T-helper 2 cell treated with Interferon-gamma antibody and Interleukin-4, amounts not matched to agents 5 μg/mL and 100 μg/mL, for 36 hours (primary cell): ENCODE measurements around the gene TMEM54.

ENCODE experiments used
- DNase-seq: peaks from one replicate; pipeline ENCODE4 v3.0.0; 2021; ENCODE audit warnings: low spot score
- H3K27ac Mint-ChIP-seq: one replicate; pipeline ENCODE4 v1.8.0; 2021; ENCODE audit warnings: mild to moderate bottlenecking, mixed read lengths
- H3K27me3 Mint-ChIP-seq: one replicate; pipeline ENCODE4 v1.8.0; 2021; ENCODE audit warnings: low read depth, mixed read lengths
- H3K36me3 Mint-ChIP-seq: one replicate; pipeline ENCODE4 v1.8.0; 2021; ENCODE audit warnings: low read depth, mixed read lengths
- H3K4me1 Mint-ChIP-seq: one replicate; pipeline ENCODE4 v1.8.0; 2021; ENCODE audit warnings: low read depth, mixed read lengths
- H3K4me3 Mint-ChIP-seq: one replicate; pipeline ENCODE4 v1.8.0; 2022; ENCODE audit warnings: mild to moderate bottlenecking, moderate library complexity, mixed read lengths
- H3K9me3 Mint-ChIP-seq: one replicate; pipeline ENCODE4 v1.8.0; 2021; ENCODE audit warnings: mixed read lengths

The TMEM54 gene

DNA sequence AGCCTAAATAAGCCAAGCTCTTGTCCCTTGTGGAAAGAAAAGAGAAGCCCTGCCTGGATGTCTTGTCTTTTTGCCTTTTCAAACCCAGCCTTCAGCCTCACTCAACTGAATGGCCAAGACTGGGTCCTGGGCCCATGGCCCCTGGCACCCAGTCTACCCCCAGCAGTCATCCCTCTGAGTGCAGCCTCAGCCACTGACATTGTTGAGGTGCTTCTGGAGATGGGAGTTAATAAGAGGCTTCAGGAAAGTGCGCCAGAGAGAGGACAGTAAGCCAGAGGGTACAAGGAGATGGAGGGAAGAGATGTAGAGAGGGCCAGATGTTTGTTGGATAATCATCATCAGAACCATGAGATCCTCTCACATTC, 37.3 kb downstream of the TMEM54 start:
- H3K9me3 Mint-ChIP-seq: no peaks in the 10 kb centered on the region
- no peaks in the 10 kb centered on the region for H3K27me3 Mint-ChIP-seq
- DNase-seq: no peak
- no peak overlapping the region for H3K27ac Mint-ChIP-seq
- H3K36me3 Mint-ChIP-seq: peaks cover 26% of the 10 kb centered on the region
- H3K4me1 Mint-ChIP-seq: no peaks in the 10 kb centered on the region
- no peak overlapping the region for H3K4me3 Mint-ChIP-seq

DNA sequence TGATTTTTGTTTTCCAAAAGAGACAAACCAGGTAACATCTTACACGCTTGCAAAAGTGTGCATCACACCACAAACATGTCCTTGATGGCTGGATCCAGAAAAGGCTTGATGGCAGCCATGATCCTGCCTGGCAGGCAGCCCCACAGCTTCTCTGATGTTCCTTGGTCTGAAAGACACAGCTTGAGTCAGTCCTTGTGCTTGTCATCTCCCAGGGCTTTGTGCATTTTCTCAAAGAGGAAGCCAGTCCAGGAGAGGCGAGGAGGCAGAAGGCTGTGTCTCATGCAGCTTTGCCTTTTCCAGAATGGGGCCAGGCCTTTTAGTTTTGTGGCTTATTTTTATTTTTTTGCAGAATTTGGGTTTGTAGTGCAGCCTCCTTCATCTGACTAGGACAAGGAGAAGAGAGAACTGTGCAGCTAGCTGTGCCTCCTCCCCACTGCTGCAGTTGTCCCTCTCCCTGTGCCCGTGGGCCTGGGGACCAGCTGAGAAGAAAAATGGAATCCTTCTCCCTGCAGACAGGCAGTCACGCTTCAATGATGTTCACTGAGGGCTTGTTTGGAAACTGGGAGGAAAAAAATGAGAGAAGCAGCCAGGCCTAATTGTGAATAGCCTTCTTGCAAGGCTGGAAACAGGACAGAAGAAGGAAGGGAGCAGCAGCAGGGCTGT, 37.8 kb downstream of the TMEM54 start:
- Mint-ChIP-seq H3K9me3 (no peaks in the 10 kb centered on the region), H3K27me3 (no peaks in the 10 kb centered on the region), H3K36me3 (peaks cover 27% of the 10 kb centered on the region), H3K27ac (no peak overlapping the region), H3K4me3 (no peak overlapping the region), H3K4me1 (no peaks in the 10 kb centered on the region)
- no peak for DNase-seq

- Mint-ChIP-seq H3K4me1 (no peaks in the 10 kb centered on the region), H3K9me3 (no peaks in the 10 kb centered on the region), H3K27ac (no peak overlapping the region), H3K4me3 (no peak overlapping the region), H3K27me3 (no peaks in the 10 kb centered on the region), H3K36me3 (peaks cover 31% of the 10 kb centered on the region)
- DNase-seq: no peak
These were observed 39.1 kb downstream of the TMEM54 start for GRCh38 chr1:32861904-32862695.

DNA sequence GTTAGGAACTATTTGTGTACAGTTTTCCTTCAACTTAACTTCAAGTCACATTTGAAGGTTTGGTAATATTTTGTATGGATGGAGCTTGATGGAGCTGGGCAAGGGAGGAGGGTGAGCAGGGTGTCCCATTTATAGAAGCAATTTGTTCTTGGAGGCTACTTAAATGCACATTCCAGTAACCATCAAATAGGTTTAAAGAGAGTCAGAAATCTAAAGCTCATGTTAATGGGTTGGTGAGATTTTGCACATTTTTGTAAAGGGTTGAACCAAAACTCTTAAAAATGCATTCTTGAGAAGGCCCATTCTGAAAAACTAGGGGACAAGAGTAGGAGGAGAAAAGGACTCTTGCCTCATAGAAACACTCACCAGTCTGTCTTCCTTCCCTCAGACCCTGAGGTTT, 40.6 kb downstream of the TMEM54 start:
- Mint-ChIP-seq H3K27ac (no peak overlapping the region), H3K4me1 (no peaks in the 10 kb centered on the region), H3K36me3 (peaks cover 41% of the 10 kb centered on the region)

DNA sequence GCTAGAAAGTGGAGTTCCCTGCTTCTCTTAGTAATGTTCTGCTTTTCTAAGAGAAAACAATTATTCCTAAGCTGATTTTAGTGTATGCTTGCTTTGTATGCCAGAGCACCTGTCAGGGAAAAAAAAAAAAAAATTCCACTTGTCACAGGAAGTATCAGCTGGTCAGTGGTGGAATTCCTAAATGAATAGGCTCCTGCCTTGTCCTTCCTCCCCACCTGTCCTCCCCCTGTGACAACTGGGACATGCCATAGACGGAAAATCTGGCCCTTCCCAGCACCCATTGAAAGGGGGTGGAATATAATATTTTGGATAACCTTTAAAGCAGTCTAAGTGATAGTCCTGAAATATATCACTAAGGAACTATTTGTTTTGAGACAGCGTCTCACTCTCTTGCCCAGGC, 41.3 kb downstream of the TMEM54 start:
- no peaks in the 10 kb centered on the region for H3K9me3 Mint-ChIP-seq
- peaks cover 47% of the 10 kb centered on the region for H3K36me3 Mint-ChIP-seq
- DNase-seq: no peak
- no peaks in the 10 kb centered on the region for H3K4me1 Mint-ChIP-seq
- H3K27me3 Mint-ChIP-seq: no peaks in the 10 kb centered on the region
- no peak overlapping the region for H3K4me3 Mint-ChIP-seq
- no peak overlapping the region for H3K27ac Mint-ChIP-seq

More for the DNA sequence above, 40.6 kb downstream of the TMEM54 start:
- no peaks in the 10 kb centered on the region for H3K9me3 Mint-ChIP-seq
- no peak for DNase-seq
- H3K27me3 Mint-ChIP-seq: no peaks in the 10 kb centered on the region
- no peak overlapping the region for H3K4me3 Mint-ChIP-seq

GRCh38 chr1:32858791-32859190, 42.4 kb downstream of the TMEM54 start:
- Mint-ChIP-seq H3K27me3 (no peaks in the 10 kb centered on the region), H3K36me3 (peaks cover 51% of the 10 kb centered on the region), H3K27ac (no peak overlapping the region), H3K9me3 (no peaks in the 10 kb centered on the region), H3K4me3 (no peak overlapping the region), H3K4me1 (no peaks in the 10 kb centered on the region)
- DNase-seq: no peak

DNA sequence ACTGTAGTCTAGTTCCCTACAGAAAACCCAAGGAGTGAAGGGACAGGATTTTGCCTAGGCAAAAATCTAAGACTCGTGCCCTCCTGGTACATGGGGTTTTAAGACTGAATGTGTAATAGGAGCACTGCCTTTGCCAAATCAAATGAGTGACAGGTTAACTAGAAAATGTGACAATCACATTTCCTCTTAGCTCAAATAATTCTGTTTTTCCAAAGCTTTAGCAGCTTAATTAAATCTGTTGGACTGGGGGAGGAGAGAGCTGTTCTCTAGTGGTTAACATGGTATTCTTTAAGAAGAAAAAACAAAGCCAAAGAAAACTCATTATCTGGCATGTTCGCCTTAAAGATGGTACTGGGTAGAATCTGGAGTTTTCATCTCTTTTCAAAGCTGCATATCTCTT, 43.1 kb downstream of the TMEM54 start:
- H3K4me1 Mint-ChIP-seq: no peaks in the 10 kb centered on the region
- H3K27ac Mint-ChIP-seq: no peak overlapping the region
- DNase-seq: no peak
- H3K4me3 Mint-ChIP-seq: no peak overlapping the region
- no peaks in the 10 kb centered on the region for H3K27me3 Mint-ChIP-seq
- peaks cover 54% of the 10 kb centered on the region for H3K36me3 Mint-ChIP-seq
- no peaks in the 10 kb centered on the region for H3K9me3 Mint-ChIP-seq

DNA sequence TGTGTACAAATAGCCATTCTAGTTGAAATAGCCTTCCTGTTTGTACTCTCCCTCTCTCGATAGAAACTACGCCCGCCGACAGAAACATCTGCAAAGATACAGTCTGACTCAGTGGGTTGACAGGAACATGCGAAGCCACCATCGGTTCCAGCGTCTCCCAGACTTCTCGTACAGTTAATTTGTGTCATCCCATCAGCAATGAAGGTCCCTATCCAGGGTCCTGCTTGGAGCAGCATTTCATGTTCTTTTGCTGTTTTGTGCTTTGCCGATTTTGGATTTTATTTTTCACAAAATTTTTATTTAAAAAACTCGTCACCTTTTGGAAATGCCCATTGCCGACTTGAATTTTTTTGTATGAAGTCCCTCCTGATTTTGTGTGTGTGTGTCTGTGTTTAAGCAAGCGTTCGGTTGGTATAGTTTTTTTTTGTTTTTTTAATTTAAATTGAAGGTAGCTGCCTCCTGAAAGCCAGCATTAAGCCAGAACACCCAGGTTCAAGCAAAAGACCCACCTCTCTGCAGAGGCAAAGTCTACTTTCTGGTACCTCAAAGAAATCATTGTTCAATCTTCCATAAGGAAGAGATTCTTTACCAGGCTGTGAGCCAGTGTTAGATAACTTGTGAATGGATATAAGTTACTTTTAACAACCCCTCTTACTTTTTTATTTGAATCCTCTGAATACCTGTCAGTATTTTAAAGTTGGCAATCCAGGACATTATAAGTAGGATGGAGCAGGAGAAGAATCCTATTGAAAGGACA, 45.1 kb downstream of the TMEM54 start:
- Mint-ChIP-seq H3K4me1 (no peaks in the 10 kb centered on the region), H3K4me3 (no peak overlapping the region), H3K27me3 (no peaks in the 10 kb centered on the region), H3K36me3 (peaks cover 50% of the 10 kb centered on the region), H3K9me3 (no peaks in the 10 kb centered on the region), H3K27ac (no peak overlapping the region)
- no peak for DNase-seq

DNA sequence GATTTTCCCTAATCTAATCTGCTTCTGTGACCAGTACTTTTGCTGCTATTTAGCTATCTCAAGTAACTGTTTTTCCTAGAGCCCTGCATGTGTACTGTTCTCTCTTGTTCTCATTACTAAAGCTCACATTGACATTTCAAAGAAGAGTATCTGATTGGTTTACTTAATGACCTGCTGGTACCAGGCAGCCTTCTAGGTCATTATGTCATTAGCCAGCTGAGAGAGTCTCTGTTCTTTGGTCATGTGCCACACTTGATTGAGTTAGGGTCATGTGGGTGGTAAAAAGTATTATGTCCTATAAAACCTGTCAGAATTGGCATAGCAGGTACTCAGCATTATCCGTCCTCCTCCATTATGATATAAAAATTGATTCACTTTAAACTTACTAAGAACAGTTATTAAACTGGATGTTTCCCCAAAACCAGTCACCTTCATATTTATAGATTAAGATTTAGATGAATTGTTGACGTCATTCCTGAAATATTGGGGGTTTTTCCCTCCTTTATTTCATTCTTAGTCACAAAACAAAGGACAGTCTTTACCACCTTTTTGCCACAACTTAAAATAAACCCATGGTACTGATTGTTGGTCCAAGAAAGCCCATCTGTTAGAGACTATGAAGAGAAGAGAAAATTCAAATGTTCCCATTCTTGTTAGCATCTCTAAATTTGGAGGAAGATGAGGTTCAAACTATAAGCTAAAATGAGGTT, 52.7 kb downstream of the TMEM54 start:
- H3K27ac Mint-ChIP-seq: no peak overlapping the region
- no peak overlapping the region for H3K4me3 Mint-ChIP-seq
- no peaks in the 10 kb centered on the region for H3K9me3 Mint-ChIP-seq
- no peaks in the 10 kb centered on the region for H3K27me3 Mint-ChIP-seq
- DNase-seq: no peak
- peaks cover 39% of the 10 kb centered on the region for H3K36me3 Mint-ChIP-seq
- no peaks in the 10 kb centered on the region for H3K4me1 Mint-ChIP-seq
